ENCODE results near the gene PHF14. TPM values are rescaled to one million over a fixed set of nuclear protein-coding genes. Genes with fewer than 3 reads are reported as not detected.

Gene PHF14
- polyA plus RNA-seq, 3 donors = 4.8 to 7.4 (median 5.4) TPM

- intact Hi-C loops (cut with micrococcal nuclease) = no loop called here
- WGBS (ENCODE audit: insufficient coverage) = no CpG with 5 or more reads among the region's 1 CpG
- no peak for DNase-seq
- no peak overlapping the region for H3K4me3 Mint-ChIP-seq
- no peaks in the 10 kb centered on the region for H4K20me1 ChIP-seq (ENCODE audit: insufficient read depth, low read length)
- no peak overlapping the region for H3K4me2 ChIP-seq (replicated peaks; ENCODE audit: extremely low read depth, low read length, poor library complexity, severe bottlenecking)
- H3K9me3 Mint-ChIP-seq = peaks cover 0 to 13% (median 0%) of the 10 kb centered on the region in 7 donors
- H3K36me3 Mint-ChIP-seq = no peaks in the 10 kb centered on the region
- peaks cover 12% of the 10 kb centered on the region in 2 donors for H3K4me1 ChIP-seq (ENCODE audit: control insufficient read depth in 1 of 2, insufficient read depth in 2 of 2, low read length in 2 of 2)
- peaks cover 0 to 2% (median 0%) of the 10 kb centered on the region in 3 donors for H3K27me3 Mint-ChIP-seq (ENCODE audit: low read depth in 3 of 3)
- no peaks in the 10 kb centered on the region for H3K36me3 ChIP-seq (replicated peaks in 1 of 2; ENCODE audit: control insufficient read depth in 1 of 2, insufficient read depth in 2 of 2, low read length in 2 of 2)
- H3K27ac ChIP-seq (ENCODE audit: low read depth in 1 of 2, low read length in 2 of 2) = no peak overlapping the region
- no peaks in the 10 kb centered on the region for H3K9me3 ChIP-seq (replicated peaks in 1 of 2; ENCODE audit: control insufficient read depth in 1 of 2, insufficient read depth in 1 of 2, low read length in 2 of 2)
- peaks cover 34% of the 10 kb centered on the region for H3K4me1 Mint-ChIP-seq
- no peak for TF ChIP-seq CTCF (IDR thresholded peaks at IDR 0.05)
- no peak overlapping the region for H2AFZ ChIP-seq (ENCODE audit: insufficient read depth, low read depth, low read length, poor library complexity, severe bottlenecking)
- no peak overlapping the region for H3K27ac Mint-ChIP-seq
- H3K79me2 ChIP-seq (ENCODE audit: insufficient read depth, low read length) = no peaks in the 10 kb centered on the region
- no peak overlapping the region for H3K4me3 ChIP-seq (replicated peaks in 1 of 3; ENCODE audit: low read depth in 2 of 3, low read length in 3 of 3)
- H3K9ac ChIP-seq (ENCODE audit: insufficient read depth, low read length, poor library complexity, severe bottlenecking) = no peak overlapping the region
- H3K27me3 ChIP-seq (ENCODE audit: control insufficient read depth in 2 of 2, insufficient read depth in 2 of 2, low read length in 2 of 2) = no peaks in the 10 kb centered on the region
Measured at GRCh38 chr7:11213266-11213665, 239.6 kb downstream of the PHF14 start.

GRCh38 chr7:11216276-11216675 lies 242.6 kb downstream of the PHF14 start:
- H3K36me3 Mint-ChIP-seq = no peaks in the 10 kb centered on the region
- Histone ChIP-seq H3K4me1 (ENCODE audit: control insufficient read depth in 1 of 2, insufficient read depth in 2 of 2, low read length in 2 of 2) (peaks cover 15 to 25% of the 10 kb centered on the region in 2 donors), H3K4me3 (replicated peaks in 1 of 3; ENCODE audit: low read depth in 2 of 3, low read length in 3 of 3) (no peak overlapping the region), H3K79me2 (ENCODE audit: insufficient read depth, low read length) (no peaks in the 10 kb centered on the region), H2AFZ (ENCODE audit: insufficient read depth, low read depth, low read length, poor library complexity, severe bottlenecking) (no peak overlapping the region), H3K27me3 (ENCODE audit: control insufficient read depth in 2 of 2, insufficient read depth in 2 of 2, low read length in 2 of 2) (no peaks in the 10 kb centered on the region), H3K36me3 (replicated peaks in 1 of 2; ENCODE audit: control insufficient read depth in 1 of 2, insufficient read depth in 2 of 2, low read length in 2 of 2) (no peaks in the 10 kb centered on the region), H4K20me1 (ENCODE audit: insufficient read depth, low read length) (no peaks in the 10 kb centered on the region), H3K4me2 (replicated peaks; ENCODE audit: extremely low read depth, low read length, poor library complexity, severe bottlenecking) (no peak overlapping the region), H3K9ac (ENCODE audit: insufficient read depth, low read length, poor library complexity, severe bottlenecking) (no peak overlapping the region), H3K27ac (ENCODE audit: low read depth in 1 of 2, low read length in 2 of 2) (no peak overlapping the region), H3K9me3 (replicated peaks in 1 of 2; ENCODE audit: control insufficient read depth in 1 of 2, insufficient read depth in 1 of 2, low read length in 2 of 2) (peaks cover 8 to 9% of the 10 kb centered on the region in 2 donors)
- intact Hi-C loops (cut with micrococcal nuclease) = no loop called here
- peaks cover 45% of the 10 kb centered on the region for H3K4me1 Mint-ChIP-seq
- peaks cover 2 to 18% (median 13%) of the 10 kb centered on the region in 7 donors for H3K9me3 Mint-ChIP-seq
- no peak for TF ChIP-seq CTCF (IDR thresholded peaks at IDR 0.05)
- H3K27me3 Mint-ChIP-seq (ENCODE audit: low read depth in 3 of 3) = peaks cover 0 to 2% (median 0%) of the 10 kb centered on the region in 3 donors
- WGBS (ENCODE audit: insufficient coverage) = no CpG with 5 or more reads among the region's 2 CpGs
- no peak overlapping the region for H3K4me3 Mint-ChIP-seq
- DNase-seq = no peak
- no peak overlapping the region for H3K27ac Mint-ChIP-seq

Measured in CD14-positive monocyte (primary cell).